PC-9 (cell line): Measurements from ENCODE around the gene STAG3. TPM values are rescaled to one million over a fixed set of nuclear protein-coding genes. Genes with fewer than 3 reads are reported as not detected.
A peak's percentile ranks its signal among the peaks of the same experiment; 100 is the strongest.
"Not testable (repeated sequence)": the region's sequence is repeated elsewhere in the genome, so short reads cannot be mapped to it uniquely, and the experiment has no call there.

Source experiments
- BruUV-seq: library from RNA; stranded (reverse); fragments of 400-500 nt; replicated peaks from 2 replicates; lab custom pipeline; 2021; lab: Mats Ljungman, UMichigan
- CTCF ChIA-PET: fragments of 300-600 bp; sonication (Branson Sonifier 250); formaldehyde crosslinking; loops from one replicate; lab custom pipeline; 2022; ENCODE audit warnings: antibody characterized with exemption; lab: Charles Lee
- POLR2A ChIA-PET: fragments of 300-600 bp; sonication (Branson Sonifier 250); formaldehyde crosslinking; loops from one replicate; lab custom pipeline; 2022; ENCODE audit warnings: antibody characterized with exemption; ENCODE audit not compliant: unreplicated experiment; lab: Charles Lee
- DNase-seq, 2 experiments: peaks; one replicate each; pipeline versions ENCODE4 v3.0.0 to v3.0.0-alpha.2; 2015 to 2022; ENCODE audit warnings: mixed read lengths in 1 of 2
- H2AFZ ChIP-seq: fragments of 200-600 bp; sonication (generic); 2 replicates; pipeline ENCODE4 v1.8.1; 2017; ENCODE audit warnings: antibody characterized with exemption
- H3F3A ChIP-seq: fragments of 200-600 bp; sonication (generic); 2 replicates; pipeline ENCODE4 v1.8.1; 2017; ENCODE audit warnings: antibody characterized with exemption, mild to moderate bottlenecking, low read depth; ENCODE audit not compliant: insufficient read depth
- H3K27ac ChIP-seq: fragments of 200-600 bp; sonication (generic); 2 replicates; pipeline ENCODE4 v1.6.1; 2016; ENCODE audit warnings: mixed run types
- H3K27me3 ChIP-seq: fragments of 200-600 bp; sonication (generic); 2 replicates; pipeline ENCODE4 v1.6.1; 2016; ENCODE audit warnings: low read depth, mixed run types; ENCODE audit not compliant: insufficient read depth
- H3K36me3 ChIP-seq: fragments of 200-600 bp; sonication (generic); 2 replicates; pipeline ENCODE4 v1.6.1; 2016; ENCODE audit warnings: low read depth, mixed run types
- H3K4me1 ChIP-seq: fragments of 200-600 bp; sonication (generic); replicated peaks from 2 replicates; pipeline ENCODE4 v1.6.1; 2016; ENCODE audit warnings: mixed run types; ENCODE audit not compliant: insufficient read depth
- H3K4me2 ChIP-seq: fragments of 200-600 bp; sonication (generic); 2 replicates; pipeline ENCODE4 v1.6.1; 2017; ENCODE audit warnings: mixed run types
- H3K4me3 ChIP-seq: fragments of 200-600 bp; sonication (generic); 2 replicates; pipeline ENCODE4 v1.6.1; 2016; ENCODE audit warnings: mixed run types
- H3K79me2 ChIP-seq: fragments of 200-600 bp; sonication (generic); 2 replicates; pipeline ENCODE4 v1.6.1; 2017; ENCODE audit warnings: low read depth, mixed run types
- H3K9me2 ChIP-seq: fragments of 200-600 bp; sonication (generic); 2 replicates; pipeline ENCODE4 v1.8.1; 2017; ENCODE audit warnings: mild to moderate bottlenecking; ENCODE audit not compliant: insufficient read depth
- H3K9me3 ChIP-seq: fragments of 200-600 bp; sonication (generic); 2 replicates; pipeline ENCODE4 v1.8.1; 2016; ENCODE audit warnings: low read depth; ENCODE audit not compliant: insufficient read depth
- H4K20me1 ChIP-seq: fragments of 200-600 bp; sonication (generic); 2 replicates; pipeline ENCODE4 v1.8.1; 2017; ENCODE audit not compliant: insufficient read depth
- CTCF ChIP-seq: fragments of 200-600 bp; sonication (generic); conservative IDR thresholded peaks from 2 replicates; pipeline ENCODE4 v1.6.1; 2017; ENCODE audit warnings: mixed run types, antibody characterized with exemption, mild to moderate bottlenecking, moderate library complexity
- EZH2 ChIP-seq: fragments of 200-600 bp; sonication (generic); IDR thresholded peaks from 2 replicates; pipeline ENCODE4 v1.8.0; 2017; ENCODE audit warnings: antibody characterized with exemption, low read depth
- intact Hi-C: fragments of 100-400 bp; cut with micrococcal nuclease; formaldehyde crosslinking; loops from one replicate; pipeline ENCODE4 v1.10.0; 2022; ENCODE audit not compliant: unreplicated experiment
- microRNA-seq: library from miRNA; unstranded; fragments of <30 nt; microRNA quantifications from one replicate; pipeline ENCODE4 v1.2.0, GENCODE V29; 2021; ENCODE audit warnings: borderline number of aligned reads, borderline replicate concordance
- total RNA-seq: library from RNA; stranded (reverse); gene quantifications from 2 replicates; pipeline ENCODE4 v1.2.3, GENCODE V29; 2021

STAG3 gene
- total RNA-seq, 1 experiment from 2014 or later: 0.83 TPM

GRCh38 chr7:100248483-100248882, 70.8 kb downstream of the STAG3 start:
- Histone ChIP-seq H3F3A (peaks cover 22% of the 10 kb centered on the region), H3K27ac (peak overlapping the region; percentile 57; the same call in 1 of the 2 replicates), H2AFZ (no peak overlapping the region), H3K9me3 (no peaks in the 10 kb centered on the region), H3K36me3 (no peaks in the 10 kb centered on the region), H3K4me3 (no peak overlapping the region), H3K4me1 (peaks cover 45% of the 10 kb centered on the region), H3K4me2 (peak overlapping the region; percentile 26; the same call in 1 of the 2 replicates), H3K27me3 (no peaks in the 10 kb centered on the region), H4K20me1 (no peaks in the 10 kb centered on the region), H3K9me2 (no peaks in the 10 kb centered on the region), H3K79me2 (peaks cover 11% of the 10 kb centered on the region)
- no peak for TF ChIP-seq CTCF
- no peak for TF ChIP-seq EZH2
- no peak for DNase-seq
- no TSS peak for BruUV-seq
- POLR2A ChIA-PET: interaction anchor here (0.6 kb wide), 1 partner anchor 101 kb away, joined by 3 read pairs; no protein-coding TSS in a partner anchor
- intact Hi-C loops: no loop called here
- CTCF ChIA-PET: no interaction called here

GRCh38 chr7:100257017-100257416, 79.3 kb downstream of the STAG3 start:
- no peak for DNase-seq
- Histone ChIP-seq H3K4me3 (no peak overlapping the region), H3K9me2 (no peaks in the 10 kb centered on the region), H3K36me3 (no peaks in the 10 kb centered on the region), H4K20me1 (no peaks in the 10 kb centered on the region), H3K27ac (no peak overlapping the region), H3K79me2 (peaks cover 4% of the 10 kb centered on the region; the same call in 1 of the 2 replicates), H2AFZ (no peak overlapping the region), H3F3A (no peaks in the 10 kb centered on the region), H3K9me3 (no peaks in the 10 kb centered on the region), H3K27me3 (no peaks in the 10 kb centered on the region), H3K4me2 (no peak overlapping the region), H3K4me1 (no peaks in the 10 kb centered on the region)
- no TSS peak for BruUV-seq
- intact Hi-C loops: no loop called here
- POLR2A ChIA-PET: no interaction called here
- TF ChIP-seq CTCF (no peak), EZH2 (no peak)
- CTCF ChIA-PET: no interaction called here

GRCh38 chr7:100259984-100260383, 82.3 kb downstream of the STAG3 start:
- H3K4me1 ChIP-seq: peaks cover 16% of the 10 kb centered on the region; the same call in 1 of the 2 replicates
- intact Hi-C loops, H3K4me3 ChIP-seq, H3K4me2 ChIP-seq, CTCF ChIA-PET, H3K27ac ChIP-seq, DNase-seq, H4K20me1 ChIP-seq, BruUV-seq, H3K27me3 ChIP-seq, H3K9me3 ChIP-seq, H3K36me3 ChIP-seq, POLR2A ChIA-PET, H2AFZ ChIP-seq, H3K9me2 ChIP-seq: not testable (repeated sequence)
- H3F3A ChIP-seq: peaks cover 12% of the 10 kb centered on the region
- H3K79me2 ChIP-seq: peaks cover 14% of the 10 kb centered on the region

GRCh38 chr7:100262896-100263295, 85.2 kb downstream of the STAG3 start:
- Histone ChIP-seq H3F3A (peaks cover 20% of the 10 kb centered on the region), H3K4me1 (peaks cover 45% of the 10 kb centered on the region; the same call in 1 of the 2 replicates), H3K79me2 (peaks cover 33% of the 10 kb centered on the region)
- H3K27ac ChIP-seq, DNase-seq, H3K9me2 ChIP-seq, BruUV-seq, H3K4me3 ChIP-seq, H3K9me3 ChIP-seq, H3K27me3 ChIP-seq, H3K36me3 ChIP-seq, POLR2A ChIA-PET, intact Hi-C loops, CTCF ChIA-PET, H2AFZ ChIP-seq, H3K4me2 ChIP-seq, H4K20me1 ChIP-seq: not testable (repeated sequence)

Small RNA genes within 50 kb of the gene (microRNA-seq; reads per million reads assigned to microRNA genes)
- not detected for gene MIR4658

Other genes starting within 250 kb of the STAG3 start
- gene GJC3, start 248.3 kb upstream of the STAG3 start, total RNA-seq: not detected in 2 replicates
- 0.70 TPM in 1 of 2 replicates, not detected in the other for gene AZGP1, start 201.9 kb upstream of the STAG3 start, total RNA-seq
- gene ZKSCAN1, start 162.3 kb upstream of the STAG3 start, total RNA-seq: 69.4 and 70.3 TPM in 2 replicates
- 8.9 and 9.7 TPM in 2 replicates for gene ZSCAN21, start 128.1 kb upstream of the STAG3 start, total RNA-seq
- 35.2 and 39.0 TPM in 2 replicates for gene ZNF3, start 96.2 kb upstream of the STAG3 start, total RNA-seq
- 120 and 145 TPM in 2 replicates for gene COPS6, start 88.9 kb upstream of the STAG3 start, total RNA-seq
- gene MCM7, start 76.5 kb upstream of the STAG3 start, total RNA-seq: 195 and 238 TPM in 2 replicates
- 18.1 and 26.2 TPM in 2 replicates for gene AP4M1, start 76.3 kb upstream of the STAG3 start, total RNA-seq
- gene TAF6, start 58.6 kb upstream of the STAG3 start, total RNA-seq: 91.4 and 108 TPM in 2 replicates
- gene CNPY4, start 58.3 kb upstream of the STAG3 start, total RNA-seq: 10.3 and 10.5 TPM in 2 replicates
- 0.70 and 1.4 TPM in 2 replicates for gene MBLAC1, start 51.0 kb upstream of the STAG3 start, total RNA-seq
- 160 and 285 TPM in 2 replicates for gene LAMTOR4, start 29.0 kb upstream of the STAG3 start, total RNA-seq
- 20.5 and 23.4 TPM in 2 replicates for gene TRAPPC14, start 19.2 kb upstream of the STAG3 start, total RNA-seq
- gene GAL3ST4, start 9.3 kb upstream of the STAG3 start, total RNA-seq: 1.4 and 2.7 TPM in 2 replicates
- 4.5 and 10.0 TPM in 2 replicates for gene GPC2, start 537 bp upstream of the STAG3 start, total RNA-seq
- gene PVRIG, start 42.0 kb downstream of the STAG3 start, total RNA-seq: 0.95 and 1.1 TPM in 2 replicates
- not detected in 2 replicates for gene SPDYE3, start 129.8 kb downstream of the STAG3 start, total RNA-seq
- 119 and 121 TPM in 2 replicates for gene PILRB, start 180.2 kb downstream of the STAG3 start, total RNA-seq
- 1.5 and 2.8 TPM in 2 replicates for gene PILRA, start 195.6 kb downstream of the STAG3 start, total RNA-seq